IMR-90 (cell line): Measurements from ENCODE around the gene ATP13A5. TPM values are rescaled to one million over a fixed set of nuclear protein-coding genes. Genes with fewer than 3 reads are reported as not detected.
A peak's percentile ranks its signal among the peaks of the same experiment; 100 is the strongest.

Experiments
- ATAC-seq: fragments of 200-7000 bp; cut with Tn5 transposase; 2 replicates; pipeline ENCODE4 v1.9.1; 2020; ENCODE audit warnings: low read depth, mild to moderate bottlenecking, moderate library complexity
- BruUV-seq: library from RNA; stranded (reverse); fragments of 400-500 nt; replicated peaks from 2 replicates; lab custom pipeline; 2021; lab: Mats Ljungman, UMichigan
- CTCF ChIA-PET: fragments of 300-600 bp; formaldehyde crosslinking; extraction: SDS; loops from one replicate; lab custom pipeline; 2021; ENCODE audit warnings: antibody characterized with exemption; lab: Yijun Ruan, JAX
- POLR2A ChIA-PET: fragments of 300-600 bp; sonication (Branson Sonifier 250); formaldehyde crosslinking; loops from one replicate; lab custom pipeline; 2022; ENCODE audit warnings: antibody characterized with exemption; ENCODE audit not compliant: unreplicated experiment; lab: Charles Lee
- DNase-seq: peaks from one replicate; pipeline ENCODE4 v3.0.0; 2013
- H2AFZ ChIP-seq: replicated peaks from 2 replicates; pipeline ENCODE3; 2013; ENCODE audit warnings: low read length, mild to moderate bottlenecking; ENCODE audit not compliant: poor library complexity
- H2AK5ac ChIP-seq: 2 replicates; pipeline ENCODE4 v1.6.1; 2013; ENCODE audit warnings: low read depth, low read length, inconsistent platforms
- H2AK9ac ChIP-seq: replicated peaks from 2 replicates; pipeline ENCODE3; 2013; ENCODE audit warnings: mild to moderate bottlenecking, low read depth, low read length, moderate library complexity; ENCODE audit not compliant: poor library complexity
- H2BK120ac ChIP-seq: 2 replicates; pipeline ENCODE4 v1.6.1; 2013; ENCODE audit warnings: low read depth, low read length, inconsistent platforms
- H2BK15ac ChIP-seq: 3 replicates; pipeline ENCODE4 v1.6.1; 2013; ENCODE audit warnings: low read depth, low read length, inconsistent platforms
- H2BK20ac ChIP-seq: 2 replicates; pipeline ENCODE4 v1.6.1; 2013; ENCODE audit warnings: low read depth, mild to moderate bottlenecking, inconsistent platforms, low read length, moderate library complexity
- H2BK5ac ChIP-seq: 2 replicates; pipeline ENCODE4 v1.6.1; 2013; ENCODE audit warnings: mild to moderate bottlenecking, low read depth, low read length, inconsistent platforms; ENCODE audit not compliant: poor library complexity, severe bottlenecking
- H3K14ac ChIP-seq: replicated peaks from 2 replicates; pipeline ENCODE4 v1.6.1; 2013; ENCODE audit warnings: low read depth, low read length, inconsistent platforms
- H3K18ac ChIP-seq: 2 replicates; pipeline ENCODE4 v1.6.1; 2013; ENCODE audit warnings: low read depth, low read length, control low read depth
- H3K23ac ChIP-seq: 2 replicates; pipeline ENCODE4 v1.6.1; 2013; ENCODE audit warnings: low read depth, low read length, inconsistent platforms
- H3K27ac ChIP-seq: 2 replicates; pipeline ENCODE4 v1.5.1; 2013; ENCODE audit warnings: mild to moderate bottlenecking, control low read depth, low read length; ENCODE audit not compliant: insufficient read depth
- H3K27me3 ChIP-seq: 2 replicates; pipeline ENCODE4 v1.6.1; 2013; ENCODE audit warnings: low read length; ENCODE audit not compliant: control insufficient read depth, insufficient read depth
- H3K36me3 ChIP-seq: 2 replicates; pipeline ENCODE4 v1.6.1; 2013; ENCODE audit warnings: low read length, mixed read lengths; ENCODE audit not compliant: control insufficient read depth, insufficient read depth
- H3K4ac ChIP-seq: 2 replicates; pipeline ENCODE4 v1.6.1; 2013; ENCODE audit warnings: low read depth, low read length, inconsistent platforms
- H3K4me1 ChIP-seq: 2 replicates; pipeline ENCODE4 v1.6.1; 2013; ENCODE audit warnings: low read length, mixed read lengths; ENCODE audit not compliant: control insufficient read depth, insufficient read depth
- H3K4me2 ChIP-seq: 2 replicates; pipeline ENCODE4 v1.6.1; 2013; ENCODE audit warnings: low read depth, mild to moderate bottlenecking, control low read depth, low read length, moderate library complexity
- H3K4me3 ChIP-seq: 2 replicates; pipeline ENCODE4 v1.5.1; 2013; ENCODE audit warnings: low read depth, mild to moderate bottlenecking, control low read depth, low read length, moderate library complexity; ENCODE audit not compliant: insufficient read depth
- H3K56ac ChIP-seq: 2 replicates; pipeline ENCODE4 v1.6.1; 2013; ENCODE audit warnings: low read length, inconsistent platforms; ENCODE audit not compliant: insufficient read depth; ENCODE audit errors: extremely low read depth
- H3K79me1 ChIP-seq, 2 experiments: 2 replicates each; pipeline ENCODE4 v1.6.1; 2013; ENCODE audit warnings: low read length in 2 of 2, inconsistent platforms in 1 of 2, low read depth in 1 of 2
- H3K9ac ChIP-seq: 2 replicates; pipeline ENCODE4 v1.6.1; 2013; ENCODE audit warnings: low read depth, low read length, control low read depth
- H3K9me1 ChIP-seq: 2 replicates; pipeline ENCODE4 v1.6.1; 2013; ENCODE audit warnings: low read length, inconsistent platforms; ENCODE audit not compliant: insufficient read depth
- H3K9me3 ChIP-seq: 2 replicates; pipeline ENCODE4 v1.6.1; 2013; ENCODE audit warnings: low read length; ENCODE audit not compliant: control insufficient read depth, insufficient read depth
- H4K20me1 ChIP-seq: 2 replicates; pipeline ENCODE4 v1.6.1; 2013; ENCODE audit warnings: low read length, inconsistent platforms; ENCODE audit not compliant: insufficient read depth
- H4K5ac ChIP-seq: 2 replicates; pipeline ENCODE4 v1.6.1; 2013; ENCODE audit warnings: mild to moderate bottlenecking, low read depth, low read length, control low read depth
- H4K8ac ChIP-seq, 2 experiments: 2 replicates each; pipeline ENCODE4 v1.6.1; 2013; ENCODE audit warnings: low read depth in 2 of 2, low read length in 2 of 2, control low read depth in 1 of 2, inconsistent platforms in 1 of 2
- H4K91ac ChIP-seq: 2 replicates; pipeline ENCODE4 v1.6.1; 2013; ENCODE audit warnings: low read depth, low read length, inconsistent platforms; ENCODE audit not compliant: insufficient read depth
- CEBPB ChIP-seq: IDR thresholded peaks from 2 replicates; pipeline ENCODE4 v1.6.1; 2012; ENCODE audit warnings: low read depth, low read length, improper control_type of control experiment
- MAZ ChIP-seq: IDR thresholded peaks from 2 replicates; pipeline ENCODE4 v1.6.1; 2012; ENCODE audit warnings: low read depth, mild to moderate bottlenecking, low read length, improper control_type of control experiment, moderate library complexity, borderline replicate concordance
- WGBS, 2 experiments: methylation state at CpG; one replicate each; pipeline versions ENCODE4 v1.1.5 to v1.1.7; 2013; ENCODE audit warnings: missing lambda C conversion rate in 2 of 2; ENCODE audit not compliant: insufficient read length in 1 of 2; ENCODE audit errors: extremely low coverage in 2 of 2; 5-methylcytosine and 5-hydroxymethylcytosine counted together
- dilution Hi-C: fragments of 300-500 bp; cut with HindIII; formaldehyde crosslinking; loops from one replicate; pipeline ENCODE4 v1.14.3; 2018; ENCODE audit warnings: low sequenced_read_pairs; ENCODE audit not compliant: unreplicated experiment
- in situ Hi-C: fragments of 300-500 bp; cut with MboI; formaldehyde crosslinking; loops from 3 replicates; pipeline ENCODE4 v1.14.3; 2019; ENCODE audit warnings: low sequenced_read_pairs, inconsistent platforms, mixed read lengths
- intact Hi-C: fragments of 100-400 bp; cut with micrococcal nuclease; formaldehyde crosslinking; loops from 2 replicates; pipeline ENCODE4 v1.10.0; 2022
- polyA plus RNA-seq, 3 experiments: library from polyadenylated mRNA; depleted of rRNA; stranded (reverse); fragments of >200 nt; gene quantifications; 2 replicates each; pipeline ENCODE4 v1.2.3, GENCODE V29; 2012; ENCODE audit warnings: low replicate concordance in 1 of 3
- total RNA-seq: library from RNA; depleted of rRNA; stranded (reverse); fragments of >200 nt; gene quantifications from 2 replicates; pipeline ENCODE4 v1.2.3, GENCODE V29; 2012

Gene ATP13A5
- total and polyA plus RNA-seq, 2 of the 4 experiments (the other 2 are of a cell fraction): not detected

DNA sequence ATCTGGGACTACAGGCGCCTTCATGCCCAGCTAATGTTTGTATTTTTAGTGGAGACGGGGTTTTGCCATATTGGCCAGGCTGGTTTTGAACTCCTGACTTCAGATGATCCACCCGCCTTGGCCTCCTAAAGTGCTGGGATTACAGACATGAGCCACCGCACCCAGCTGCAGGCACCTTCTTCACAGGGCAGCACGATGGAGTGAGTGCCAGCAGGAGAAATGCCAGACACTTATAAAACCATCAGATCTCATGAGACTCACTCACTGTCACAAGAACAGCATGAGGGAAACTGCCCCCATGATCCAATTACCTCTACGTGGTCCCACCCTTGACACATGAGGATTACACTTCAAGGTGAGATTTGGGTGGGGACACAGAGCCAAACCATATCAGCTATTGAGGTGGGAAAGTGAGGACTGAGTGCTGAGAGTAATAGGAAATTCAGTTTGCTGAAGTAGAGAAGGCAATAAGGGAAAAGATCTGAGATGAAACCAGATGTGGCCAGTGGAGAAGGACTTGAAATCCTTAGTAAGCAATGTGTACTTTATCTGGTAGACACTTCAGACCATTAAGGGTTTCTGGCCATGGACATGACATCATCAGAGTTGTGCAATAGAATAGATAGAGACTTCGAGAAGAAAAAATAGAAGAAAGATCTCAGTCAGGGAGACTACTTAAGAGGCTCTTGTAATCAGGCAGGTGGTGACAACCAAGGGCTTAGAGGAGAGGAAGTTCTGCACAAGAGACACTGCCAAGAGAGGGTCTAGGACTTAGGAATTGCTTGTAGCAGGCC is 18.1 kb upstream of the ATP13A5 start:
- BruUV-seq: no TSS peak

More for the DNA sequence above, 18.1 kb upstream of the ATP13A5 start:
- TF ChIP-seq MAZ (no peak), CEBPB (0 out of 2 replicates have a peak, but pooled peaks have one; percentile 24)
- 20% methylated on average over 3 of the region's 7 CpGs; no CpG with 5 or more reads in 1 of the 2 experiments for WGBS, 2 experiments
- H3K14ac ChIP-seq: no peak overlapping the region
- no peak overlapping the region for H3K4me3 ChIP-seq
- no peak overlapping the region for H4K8ac ChIP-seq
- no peak overlapping the region for H3K4me2 ChIP-seq
- H2AK9ac ChIP-seq: no peak overlapping the region
- in situ Hi-C loops (no loop called here), intact Hi-C loops (no loop called here), dilution Hi-C loops (no loop called here)
- H3K56ac ChIP-seq: no peak overlapping the region
- no peak overlapping the region for H3K23ac ChIP-seq
- H3K18ac ChIP-seq: no peak overlapping the region
- H3K27me3 ChIP-seq: no peaks in the 10 kb centered on the region
- H4K20me1 ChIP-seq: no peaks in the 10 kb centered on the region
- no peak overlapping the region for H2BK5ac ChIP-seq
- ATAC-seq: no peak
- no peaks in the 10 kb centered on the region for H3K9me1 ChIP-seq
- H3K36me3 ChIP-seq: no peaks in the 10 kb centered on the region
- H2AFZ ChIP-seq: no peak overlapping the region
- H2BK120ac ChIP-seq: no peak overlapping the region
- POLR2A ChIA-PET: no interaction called here
- H2BK20ac ChIP-seq: no peak overlapping the region
- H4K5ac ChIP-seq: no peak overlapping the region
- H2BK15ac ChIP-seq: no peak overlapping the region
- no peak overlapping the region for H2AK5ac ChIP-seq
- H3K9ac ChIP-seq: no peak overlapping the region
- no peaks in the 10 kb centered on the region for H3K4me1 ChIP-seq
- H3K27ac ChIP-seq: no peak overlapping the region
- no peak overlapping the region for H4K91ac ChIP-seq
- H3K4ac ChIP-seq: no peak overlapping the region
- no peak for DNase-seq
- CTCF ChIA-PET: no interaction called here
- H3K79me1 ChIP-seq: no peaks in the 10 kb centered on the region
- peaks cover 6% of the 10 kb centered on the region for H3K9me3 ChIP-seq
